Testis (tissue), 3 donors: Measurements from ENCODE around the gene CLNK. TPM values are rescaled to one million over a fixed set of nuclear protein-coding genes. Genes with fewer than 3 reads are reported as not detected.

ENCODE experiments used
- DNase-seq: peaks from one replicate; pipeline ENCODE4 v3.0.0-alpha.2; 2019
- H3K27ac ChIP-seq, 2 donors: fragments of 200-600 bp; sonication (generic); one replicate each; pipeline ENCODE4 v1.5.1; 2019
- H3K27me3 ChIP-seq: fragments of 200-600 bp; sonication (generic); one replicate; pipeline ENCODE4 v1.5.1; 2019
- H3K36me3 ChIP-seq: fragments of 200-600 bp; sonication (generic); one replicate; pipeline ENCODE4 v1.5.1; 2017; ENCODE audit warnings: low read depth; ENCODE audit errors: missing control alignments
- H3K4me1 ChIP-seq: fragments of 200-600 bp; sonication (generic); one replicate; pipeline ENCODE4 v1.5.1; 2019
- H3K4me3 ChIP-seq, 2 donors: fragments of 200-600 bp; sonication (generic); one replicate each; pipeline ENCODE4 v1.5.1; 2017 to 2019
- H3K9me3 ChIP-seq: fragments of 200-600 bp; sonication (generic); one replicate; pipeline ENCODE4 v1.5.1; 2017
- POLR2A ChIP-seq: fragments of 450-650 bp; IDR thresholded peaks from one replicate; pipeline ENCODE4 v1.6.1; 2017; ENCODE audit warnings: antibody characterized with exemption, mild to moderate bottlenecking, moderate library complexity
- WGBS, 2 donors: methylation state at CpG; one replicate each; pipeline ENCODE4 v1.1.5; 2018; 5-methylcytosine and 5-hydroxymethylcytosine counted together
- intact Hi-C: fragments of 100-400 bp; cut with DNase I; formaldehyde crosslinking; loops from one replicate; pipeline ENCODE4 v1.15.1; 2023; ENCODE audit warnings: low total_unique reads
- polyA plus RNA-seq: library from polyadenylated mRNA; stranded (reverse); fragments of 350-450 nt; fragmentation: Illumina TruSeq; extraction: RNeasy Lipid Tissue Mini Kit (QIAGEN cat#74804); gene quantifications from one replicate; pipeline ENCODE4 v1.2.3, GENCODE V29; 2014; ENCODE audit warnings: low read depth, low replicate concordance; ENCODE audit not compliant: insufficient read depth
- total RNA-seq, 2 donors: library from RNA; depleted of rRNA; stranded (reverse); fragments of >200 nt; gene quantifications; one replicate each; pipeline ENCODE4 v1.2.3, GENCODE V29; 2016
- TF ChIP-seq, protein P1 (sequence below), 3 experiments: fragments of 450-650 bp in 2 of 3; fragments of 200-600 bp in 1 of 3; sonication (generic) in 1 of 3; IDR thresholded peaks; one replicate each; pipeline ENCODE4 v1.5.1; 2016 to 2019; ENCODE audit warnings: antibody characterized with exemption in 3 of 3, mild to moderate bottlenecking in 2 of 3, moderate library complexity in 1 of 3

CLNK gene
- total and polyA plus RNA-seq, 3 donors from 2014 or later, result 0.12 to 0.94 TPM; not detected in 1

DNA sequence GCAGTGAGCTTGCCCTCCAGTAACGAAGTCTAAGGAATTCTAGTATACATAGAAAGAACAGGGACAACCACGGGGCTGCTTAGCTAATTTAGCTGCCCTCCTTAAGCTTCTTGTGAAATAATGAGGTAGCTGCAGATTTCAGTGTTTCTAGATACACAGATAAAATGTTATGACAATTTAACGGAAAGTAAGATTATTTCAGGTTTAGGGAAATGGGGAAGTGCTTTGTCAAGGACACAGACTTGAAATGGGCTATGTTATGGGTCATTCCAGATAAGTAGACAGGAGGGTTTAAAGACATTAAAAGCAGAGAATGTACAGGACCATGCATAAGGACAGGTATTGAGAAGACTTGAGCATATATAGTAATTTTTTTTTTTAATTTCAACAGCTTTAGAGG is 193.2 kb downstream of the CLNK start:
- Histone ChIP-seq H3K4me3 (no peak overlapping the region), H3K27me3 (no peaks in the 10 kb centered on the region), H3K4me1 (peaks cover 6% of the 10 kb centered on the region), H3K9me3 (no peaks in the 10 kb centered on the region), H3K36me3 (no peaks in the 10 kb centered on the region), H3K27ac (no peak overlapping the region)
- WGBS, 2 donors, result 74 to 75% methylated on average over 3 of the region's 3 CpGs
- no peak for TF ChIP-seq POLR2A
- intact Hi-C loops, result no loop called here
- no peak for DNase-seq

- intact Hi-C loops, result no loop called here
- H3K27ac ChIP-seq, result no peak overlapping the region
- H3K9me3 ChIP-seq, result no peaks in the 10 kb centered on the region
- no peaks in the 10 kb centered on the region for H3K27me3 ChIP-seq
- TF ChIP-seq, protein P1, sequence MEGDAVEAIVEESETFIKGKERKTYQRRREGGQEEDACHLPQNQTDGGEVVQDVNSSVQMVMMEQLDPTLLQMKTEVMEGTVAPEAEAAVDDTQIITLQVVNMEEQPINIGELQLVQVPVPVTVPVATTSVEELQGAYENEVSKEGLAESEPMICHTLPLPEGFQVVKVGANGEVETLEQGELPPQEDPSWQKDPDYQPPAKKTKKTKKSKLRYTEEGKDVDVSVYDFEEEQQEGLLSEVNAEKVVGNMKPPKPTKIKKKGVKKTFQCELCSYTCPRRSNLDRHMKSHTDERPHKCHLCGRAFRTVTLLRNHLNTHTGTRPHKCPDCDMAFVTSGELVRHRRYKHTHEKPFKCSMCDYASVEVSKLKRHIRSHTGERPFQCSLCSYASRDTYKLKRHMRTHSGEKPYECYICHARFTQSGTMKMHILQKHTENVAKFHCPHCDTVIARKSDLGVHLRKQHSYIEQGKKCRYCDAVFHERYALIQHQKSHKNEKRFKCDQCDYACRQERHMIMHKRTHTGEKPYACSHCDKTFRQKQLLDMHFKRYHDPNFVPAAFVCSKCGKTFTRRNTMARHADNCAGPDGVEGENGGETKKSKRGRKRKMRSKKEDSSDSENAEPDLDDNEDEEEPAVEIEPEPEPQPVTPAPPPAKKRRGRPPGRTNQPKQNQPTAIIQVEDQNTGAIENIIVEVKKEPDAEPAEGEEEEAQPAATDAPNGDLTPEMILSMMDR (IDR thresholded peaks at IDR 0.05), result no peak
- TF ChIP-seq POLR2A, result no peak
- no peak for DNase-seq
- peaks cover 3% of the 10 kb centered on the region for H3K4me1 ChIP-seq
- no peak overlapping the region for H3K4me3 ChIP-seq
- no peaks in the 10 kb centered on the region for H3K36me3 ChIP-seq
- 92 to 96% methylated on average over 5 of the region's 5 CpGs for WGBS, 2 donors
Measured at GRCh38 chr4:10490996-10491395, 193.6 kb downstream of the CLNK start.

- Histone ChIP-seq H3K27me3 (no peaks in the 10 kb centered on the region), H3K36me3 (no peaks in the 10 kb centered on the region), H3K9me3 (no peaks in the 10 kb centered on the region), H3K4me3 (no peak overlapping the region), H3K4me1 (no peaks in the 10 kb centered on the region), H3K27ac (no peak overlapping the region)
- no peak for TF ChIP-seq POLR2A
- TF ChIP-seq, protein P1 (IDR thresholded peaks at IDR 0.05), result no peak
- intact Hi-C loops, result no loop called here
- 71 to 76% methylated on average over 4 to 5 of the region's 5 CpGs for WGBS, 2 donors
- DNase-seq, result no peak
Measured at GRCh38 chr4:10482913-10483312, 201.7 kb downstream of the CLNK start.

- Histone ChIP-seq H3K27ac (no peak overlapping the region), H3K27me3 (no peaks in the 10 kb centered on the region), H3K4me3 (no peak overlapping the region), H3K4me1 (no peaks in the 10 kb centered on the region), H3K36me3 (no peaks in the 10 kb centered on the region), H3K9me3 (no peaks in the 10 kb centered on the region)
- WGBS, 2 donors, result 96% methylated on average over 5 of the region's 5 CpGs
- TF ChIP-seq POLR2A, result no peak
- TF ChIP-seq, protein P1 (IDR thresholded peaks at IDR 0.05), result no peak
- no peak for DNase-seq
- intact Hi-C loops, result no loop called here
Measured at GRCh38 chr4:10480616-10481015, 204.0 kb downstream of the CLNK start.

GRCh38 chr4:10478621-10479020 is 205.9 kb downstream of the CLNK start:
- Histone ChIP-seq H3K27me3 (no peaks in the 10 kb centered on the region), H3K36me3 (no peaks in the 10 kb centered on the region), H3K4me3 (no peak overlapping the region), H3K9me3 (no peaks in the 10 kb centered on the region), H3K27ac (no peak overlapping the region), H3K4me1 (no peaks in the 10 kb centered on the region)
- TF ChIP-seq, protein P1 (IDR thresholded peaks at IDR 0.05), result no peak
- TF ChIP-seq POLR2A, result no peak
- DNase-seq, result no peak
- intact Hi-C loops, result no loop called here
